HG03095 (cell line): ENCODE measurements around the gene SNX21.

ENCODE experiments used
- ATAC-seq: cut with Tn5 transposase; IDR thresholded peaks from one replicate; pipeline ENCODE4 v1.9.1; 2021; ENCODE audit warnings: moderate library complexity; ENCODE audit not compliant: unreplicated experiment

The SNX21 gene

DNA sequence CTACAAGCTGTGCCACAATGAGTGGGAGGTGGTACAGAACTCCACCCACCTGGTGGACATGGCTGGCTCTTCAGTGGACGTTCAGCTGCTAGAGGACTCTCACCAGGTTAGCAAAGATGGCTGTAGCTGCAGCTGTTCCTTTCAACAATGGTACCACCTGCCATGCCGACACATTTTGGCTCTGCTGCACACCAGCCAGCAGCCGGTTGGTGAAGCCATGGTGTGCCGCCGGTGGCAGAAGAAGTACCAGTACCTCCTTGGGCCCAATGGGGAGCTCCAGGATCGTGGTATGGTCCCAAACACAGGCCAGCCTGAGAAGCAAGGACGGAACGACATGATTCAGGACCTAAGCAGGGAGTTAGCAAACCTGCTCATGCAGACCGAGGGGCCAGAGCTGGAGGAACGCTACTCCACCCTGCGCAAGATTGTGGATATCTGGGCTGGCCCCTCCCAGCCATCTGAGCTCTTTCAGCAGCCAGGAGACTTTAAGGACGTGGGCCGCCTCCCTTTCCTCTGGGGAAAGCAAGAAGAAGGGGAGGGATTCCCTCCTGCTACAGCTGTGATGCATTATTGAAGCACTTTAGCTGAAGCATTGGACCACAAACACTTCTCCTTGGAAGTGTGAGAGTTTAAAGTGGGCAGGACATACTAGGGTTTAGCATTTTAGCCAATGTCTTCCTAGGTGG is 44.6 kb downstream of the SNX21 start:
- ATAC-seq: no peak

DNA sequence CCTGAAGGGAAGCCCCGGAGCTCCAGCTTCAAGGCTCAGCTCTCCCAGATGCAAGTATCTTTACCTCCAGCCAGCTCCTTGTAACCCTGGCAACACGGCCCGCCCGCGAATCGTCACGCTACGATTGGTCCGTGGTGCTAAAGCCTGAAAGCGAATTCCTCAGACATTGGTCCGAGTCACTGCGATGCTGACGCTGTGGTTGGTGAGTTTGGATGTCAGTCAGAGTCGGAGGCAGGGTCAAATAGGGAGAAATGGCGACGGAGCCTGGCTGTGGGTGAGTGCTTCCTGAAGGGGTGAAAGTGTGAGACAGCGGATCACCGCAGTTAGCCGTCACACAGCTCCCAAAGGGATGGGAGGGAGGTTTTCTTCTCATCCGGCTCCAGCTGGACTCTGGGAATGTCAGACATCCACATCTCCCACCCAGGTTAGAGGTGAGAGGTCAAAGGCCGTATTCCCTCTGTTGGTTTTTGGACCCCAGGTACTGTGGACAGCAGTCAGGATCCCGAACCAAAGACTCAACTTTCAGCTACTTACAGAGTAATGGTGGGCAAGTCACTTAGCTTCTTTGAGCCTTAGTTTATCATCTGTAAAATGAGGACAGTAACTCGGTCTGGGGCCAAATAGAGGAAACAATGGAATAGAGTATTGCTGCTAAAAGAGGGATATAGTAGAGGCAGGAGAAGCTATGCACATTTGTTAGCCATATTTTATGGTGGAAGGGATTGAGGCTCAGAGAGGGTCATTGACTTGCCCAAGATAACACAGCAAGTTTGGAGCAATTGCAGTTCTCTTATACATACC is 47.6 kb downstream of the SNX21 start, which contains the start of gene ZSWIM1:
TSS of gene ZSWIM1 (plus strand) at position 240 of the 801 bp plus-strand sequence. CDS start 1,366 bp downstream, outside the sequence.
- ATAC-seq: peak; percentile 91

DNA sequence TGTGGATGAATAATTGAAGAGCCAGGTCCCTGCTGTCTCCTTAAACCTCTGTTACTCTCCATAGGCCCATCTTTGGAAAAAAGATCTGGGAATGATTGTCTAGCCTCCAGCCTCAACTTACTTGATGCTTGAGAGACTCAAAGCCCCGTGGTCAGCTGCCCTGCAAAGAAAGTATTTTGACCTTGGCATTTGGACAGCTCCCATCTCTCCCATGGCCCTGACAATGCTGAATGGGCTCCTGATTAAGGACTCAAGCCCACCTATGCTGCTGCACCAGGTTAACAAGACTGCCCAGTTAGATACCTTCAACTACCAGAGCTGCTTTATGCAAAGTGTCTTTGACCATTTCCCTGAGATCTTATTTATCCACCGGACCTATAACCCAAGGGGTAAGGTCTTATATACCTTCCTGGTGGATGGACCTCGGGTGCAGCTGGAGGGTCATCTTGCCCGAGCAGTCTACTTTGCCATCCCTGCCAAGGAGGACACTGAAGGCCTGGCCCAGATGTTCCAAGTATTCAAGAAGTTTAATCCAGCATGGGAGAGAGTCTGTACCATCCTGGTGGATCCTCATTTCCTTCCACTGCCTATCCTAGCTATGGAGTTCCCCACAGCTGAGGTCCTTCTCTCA is 49.0 kb downstream of the SNX21 start:
- ATAC-seq: no peak

DNA sequence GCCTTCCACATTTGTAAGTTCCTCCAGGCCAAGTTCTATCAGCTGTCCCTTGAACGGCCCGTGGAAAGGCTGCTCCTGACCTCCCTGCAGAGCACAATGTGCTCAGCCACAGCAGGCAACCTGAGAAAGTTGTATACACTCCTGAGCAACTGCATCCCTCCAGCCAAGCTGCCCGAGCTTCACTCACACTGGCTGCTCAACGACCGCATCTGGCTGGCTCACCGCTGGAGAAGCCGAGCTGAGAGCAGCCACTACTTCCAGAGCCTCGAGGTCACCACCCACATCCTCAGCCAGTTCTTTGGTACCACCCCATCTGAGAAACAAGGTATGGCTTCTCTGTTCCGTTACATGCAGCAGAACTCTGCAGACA is 49.5 kb downstream of the SNX21 start:
- no peak for ATAC-seq

DNA sequence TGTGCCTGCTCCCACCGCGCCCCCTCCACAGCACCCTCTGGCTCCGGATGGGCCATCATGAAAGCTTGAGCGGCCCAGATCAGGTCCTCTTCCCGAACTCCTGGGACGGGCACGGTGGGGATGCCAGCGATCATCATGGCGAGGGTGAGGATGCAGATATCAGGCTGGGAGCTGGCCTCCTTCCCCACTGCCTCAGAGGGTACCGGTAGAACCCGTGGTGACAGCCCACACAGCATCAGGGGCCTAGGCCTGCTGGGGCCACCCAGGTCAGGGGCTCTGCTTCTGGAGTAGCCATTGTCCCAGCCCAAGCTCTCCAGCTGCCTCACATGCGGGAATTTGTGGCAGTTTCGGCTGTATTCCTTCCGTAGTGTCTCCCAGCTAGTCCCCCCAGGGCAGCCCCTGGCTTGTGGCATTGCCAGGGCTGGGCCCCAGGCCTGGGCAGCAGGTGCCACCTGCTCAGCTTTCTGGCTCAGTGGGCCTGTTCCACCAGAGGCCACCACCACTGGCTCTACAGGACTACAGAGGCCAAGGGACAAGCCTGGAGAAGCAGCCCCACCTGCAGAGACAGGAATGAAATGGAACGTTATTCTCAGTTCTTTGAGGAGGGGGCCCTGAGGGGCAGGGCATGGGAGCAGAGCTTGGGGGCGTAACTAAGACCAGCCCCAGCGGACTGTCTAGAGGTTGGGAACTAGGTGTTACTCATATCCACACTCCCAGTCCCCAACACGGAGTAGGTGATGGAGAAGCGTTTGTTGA is 53.2 kb downstream of the SNX21 start:
- ATAC-seq: no peak

DNA sequence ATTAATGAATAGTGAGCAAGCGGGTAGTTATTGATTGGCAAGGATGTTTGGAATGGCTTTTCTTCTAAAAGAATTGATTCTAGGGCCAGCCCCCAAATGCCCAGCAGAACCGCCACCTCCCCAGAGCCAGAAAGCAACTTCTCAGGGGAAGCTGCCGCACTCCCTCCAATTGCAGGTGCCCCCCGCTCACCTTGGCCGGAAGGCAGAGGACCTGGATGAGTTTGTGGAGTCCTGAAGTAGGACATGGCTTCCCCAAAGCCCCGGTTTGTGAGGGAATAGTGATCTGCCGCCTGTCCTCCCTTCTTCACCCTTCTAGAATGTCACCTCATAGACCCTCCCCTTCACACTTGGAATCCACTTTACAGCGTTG is 53.7 kb downstream of the SNX21 start, which contains the start of gene SPATA25:
TSS of gene SPATA25 (minus strand) at position 277 of the 370 bp plus-strand sequence. CDS start at position 245, 32 bp downstream.
- ATAC-seq: no peak

DNA sequence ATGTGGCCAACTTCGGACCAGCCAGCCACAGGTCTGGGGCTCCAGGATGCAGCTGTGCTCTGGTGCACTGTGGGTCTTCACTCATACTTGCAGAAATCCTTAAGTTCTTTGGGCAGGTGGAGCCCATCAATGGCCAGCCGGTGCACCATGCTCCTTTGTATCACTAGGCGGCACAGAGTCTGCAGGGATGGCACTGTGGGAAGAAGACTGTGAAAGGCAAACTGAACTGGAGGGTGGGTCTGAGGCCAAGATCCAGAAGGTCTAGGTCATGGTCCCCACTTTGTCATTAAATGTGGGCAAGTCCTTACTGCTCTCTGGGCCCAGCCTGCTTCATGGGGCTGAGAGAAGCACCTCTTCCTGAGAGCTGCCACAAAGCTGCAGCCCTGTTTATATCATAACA is 55.1 kb downstream of the SNX21 start:
- no peak for ATAC-seq

DNA sequence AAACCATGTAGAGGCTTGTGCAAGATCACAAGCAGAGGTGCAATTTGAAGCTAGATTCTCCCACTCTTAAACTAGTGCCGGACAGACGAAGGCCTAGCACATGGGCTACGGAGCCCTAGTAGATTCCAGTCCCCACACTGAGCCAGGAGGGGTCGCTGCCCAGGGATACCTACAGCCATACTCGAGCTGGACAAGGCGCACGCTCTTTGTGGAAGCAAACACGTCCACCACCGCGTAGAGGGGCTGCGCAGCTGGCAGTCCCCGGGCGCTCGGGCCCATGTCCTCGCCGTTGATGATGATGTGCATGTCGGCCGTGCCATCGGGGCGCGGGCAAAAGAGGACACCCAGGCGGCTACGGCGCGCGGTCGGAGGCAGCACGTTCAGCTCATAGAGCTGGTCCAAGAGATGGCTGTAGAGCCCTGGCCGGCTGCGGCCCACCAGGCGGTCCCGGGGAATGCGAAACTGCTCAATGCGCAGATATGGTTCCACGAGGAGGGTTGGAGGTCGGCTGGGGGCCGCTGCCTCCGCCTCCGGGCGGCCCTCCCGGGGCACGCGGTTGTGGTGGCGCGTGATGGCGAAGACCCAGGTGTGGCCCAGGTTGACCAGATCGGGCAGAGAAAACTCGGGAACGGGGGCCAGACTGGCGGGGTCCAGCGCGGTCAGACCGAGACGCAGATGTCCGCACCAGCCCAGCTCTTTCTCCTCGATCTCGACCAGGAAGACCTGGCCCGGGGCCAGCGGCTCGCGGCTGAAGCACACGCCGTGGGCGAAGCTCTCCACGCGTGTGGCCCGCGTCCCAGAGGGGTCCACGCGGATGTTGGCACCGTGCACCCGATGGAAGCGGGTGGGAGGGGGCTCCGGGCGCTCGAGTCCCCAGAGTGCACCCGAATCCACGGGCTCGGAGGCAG is 56.7 kb downstream of the SNX21 start:
- ATAC-seq: no peak

DNA sequence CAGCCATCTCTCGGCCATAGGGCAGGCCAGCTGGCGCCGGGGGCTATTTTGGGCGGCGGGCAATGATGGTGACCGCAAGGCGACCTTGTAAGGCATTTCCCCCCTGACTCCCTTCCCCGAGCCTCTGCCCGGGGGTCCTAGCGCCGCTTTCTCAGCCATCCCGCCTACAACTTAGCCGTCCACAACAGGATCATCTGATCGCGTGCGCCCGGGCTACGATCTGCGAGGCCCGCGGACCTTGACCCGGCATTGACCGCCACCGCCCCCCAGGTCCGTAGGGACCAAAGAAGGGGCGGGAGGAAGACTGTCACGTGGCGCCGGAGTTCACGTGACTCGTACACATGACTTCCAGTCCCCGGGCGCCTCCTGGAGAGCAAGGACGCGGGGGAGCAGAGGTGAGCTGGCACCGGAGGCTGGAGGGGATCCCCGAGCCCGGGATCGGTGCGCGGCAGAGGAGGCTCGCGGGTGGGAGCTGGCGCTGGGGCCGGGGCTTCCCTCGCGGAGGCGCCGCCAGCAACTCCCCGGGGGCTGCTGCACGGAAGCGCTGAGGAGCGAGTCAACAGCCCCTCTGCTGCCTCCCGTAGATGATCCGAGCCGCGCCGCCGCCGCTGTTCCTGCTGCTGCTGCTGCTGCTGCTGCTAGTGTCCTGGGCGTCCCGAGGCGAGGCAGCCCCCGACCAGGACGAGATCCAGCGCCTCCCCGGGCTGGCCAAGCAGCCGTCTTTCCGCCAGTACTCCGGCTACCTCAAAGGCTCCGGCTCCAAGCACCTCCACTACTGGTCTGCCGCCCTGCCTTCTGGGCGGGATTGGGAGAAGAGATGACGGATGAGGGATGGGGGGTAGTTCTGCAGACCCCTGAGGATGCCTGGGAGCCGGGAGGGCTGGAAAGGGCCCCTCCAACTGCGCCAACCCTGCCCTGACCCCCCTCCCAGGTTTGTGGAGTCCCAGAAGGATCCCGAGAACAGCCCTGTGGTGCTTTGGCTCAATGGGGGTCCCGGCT is 57.7 kb downstream of the SNX21 start, which contains the start of the genes CTSA and NEURL2:
TSS of gene CTSA (plus strand) at position 351 of the 999 bp plus-strand sequence. CDS start at position 585, 234 bp downstream.
TSS of gene NEURL2 (minus strand) at position 224 of the 999 bp plus-strand sequence. CDS start at position 7, 217 bp downstream.
- ATAC-seq: peak; percentile 68

DNA sequence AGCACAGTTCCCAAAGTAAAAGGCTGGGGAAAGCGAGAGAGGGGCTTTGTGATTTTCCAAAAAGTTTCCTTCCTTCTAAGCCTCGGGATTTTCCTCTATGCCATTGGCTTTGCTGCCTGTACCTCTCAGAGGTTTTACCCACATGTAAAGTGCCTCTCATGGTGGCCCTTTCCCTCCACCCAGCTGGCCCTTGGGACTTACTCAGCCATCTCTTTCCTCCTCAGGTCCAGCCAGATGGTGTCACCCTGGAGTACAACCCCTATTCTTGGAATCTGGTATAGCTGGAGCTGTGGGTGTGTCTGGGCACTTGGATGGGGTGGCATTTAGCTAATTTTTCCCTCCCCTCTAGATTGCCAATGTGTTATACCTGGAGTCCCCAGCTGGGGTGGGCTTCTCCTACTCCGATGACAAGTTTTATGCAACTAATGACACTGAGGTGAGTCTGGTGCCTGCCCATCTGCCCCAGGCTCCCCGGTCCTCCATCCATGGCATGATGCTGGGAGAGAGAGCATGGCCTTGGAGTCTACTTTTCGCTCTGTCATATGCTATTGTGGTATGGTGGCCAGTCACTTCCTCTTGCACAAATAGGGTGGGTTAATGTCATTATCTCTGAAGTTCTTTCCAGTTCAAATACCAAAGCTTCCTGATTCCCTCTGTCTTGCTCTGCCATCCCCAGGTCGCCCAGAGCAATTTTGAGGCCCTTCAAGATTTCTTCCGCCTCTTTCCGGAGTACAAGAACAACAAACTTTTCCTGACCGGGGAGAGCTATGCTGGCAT is 58.6 kb downstream of the SNX21 start:
- no peak for ATAC-seq
